ENCODE results near the gene GPHA2. TPM values are rescaled to one million over a fixed set of nuclear protein-coding genes. Genes with fewer than 3 reads are reported as not detected.

Gene GPHA2
- total RNA-seq, 1 donor from 2014 or later, result not detected

DNA sequence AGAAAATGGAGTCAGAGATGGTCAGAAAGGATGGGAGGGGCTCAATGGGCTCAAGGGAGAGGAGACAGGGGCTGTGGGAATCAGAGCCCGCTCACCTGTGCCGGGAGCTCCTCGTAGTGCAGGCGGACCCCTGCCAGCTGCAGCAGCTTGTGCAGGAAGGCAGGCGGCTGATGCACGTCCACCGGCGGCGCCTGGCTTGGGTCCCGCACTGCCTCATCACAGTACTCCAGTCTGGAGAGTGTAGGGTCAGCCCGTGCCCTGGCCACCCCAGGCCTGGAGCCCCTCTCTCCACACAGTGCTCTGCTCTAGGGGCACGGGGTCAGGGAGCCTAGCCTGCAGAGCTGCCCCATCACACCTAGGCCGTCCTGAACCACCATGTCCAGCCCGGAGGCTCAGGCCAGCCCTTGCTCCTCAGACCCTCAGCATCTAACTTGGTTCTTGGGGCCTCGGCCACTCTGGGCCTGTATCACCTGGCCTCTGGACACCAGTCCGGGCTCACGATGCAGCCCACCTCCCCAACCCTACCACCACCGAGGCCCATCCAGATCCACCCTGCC is 22.4 kb downstream of the GPHA2 start:
- intact Hi-C loops (cut with micrococcal nuclease), result no loop called here

DNA sequence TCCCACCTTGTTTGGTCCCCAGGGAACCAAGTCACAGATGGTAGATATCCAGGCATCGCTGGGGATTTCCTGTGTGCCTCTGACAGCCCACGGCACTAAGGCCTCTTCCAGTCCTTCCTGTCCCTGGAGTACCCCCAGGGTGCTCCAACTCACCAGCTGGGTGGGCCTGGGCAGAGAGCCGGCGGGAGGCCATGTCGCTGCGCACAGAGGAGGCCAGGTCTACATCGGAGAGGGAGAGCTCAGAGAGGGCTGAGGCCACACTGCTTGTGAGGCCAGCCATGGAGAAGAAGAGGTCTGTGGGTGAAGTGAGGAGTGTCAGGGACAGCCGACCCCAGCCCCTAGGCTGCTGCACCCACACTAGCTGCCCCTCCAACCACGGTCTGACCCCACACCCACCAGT is 24.0 kb downstream of the GPHA2 start:
- intact Hi-C loops (cut with micrococcal nuclease), result no loop called here

DNA sequence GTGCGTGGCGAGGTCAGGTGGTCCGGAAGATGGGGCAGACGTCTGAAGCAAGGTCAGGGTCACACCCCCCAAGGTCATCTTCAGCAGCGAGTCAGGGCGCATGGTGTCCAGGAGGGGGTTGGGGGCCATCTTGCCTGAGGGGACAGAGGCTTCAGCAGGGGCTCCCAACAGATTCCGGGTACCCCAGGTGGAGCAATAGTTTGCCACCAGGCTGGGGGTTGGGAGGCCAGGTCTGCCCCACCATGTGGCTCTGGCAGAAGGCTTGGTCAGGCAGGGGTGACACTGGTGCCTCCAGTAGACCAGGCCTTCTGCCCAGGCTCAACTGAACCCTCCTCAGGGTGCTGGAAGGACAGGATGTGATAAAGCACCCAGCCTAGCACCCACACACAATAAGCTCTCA is 24.6 kb downstream of the GPHA2 start:
- intact Hi-C loops (cut with micrococcal nuclease), result no loop called here

DNA sequence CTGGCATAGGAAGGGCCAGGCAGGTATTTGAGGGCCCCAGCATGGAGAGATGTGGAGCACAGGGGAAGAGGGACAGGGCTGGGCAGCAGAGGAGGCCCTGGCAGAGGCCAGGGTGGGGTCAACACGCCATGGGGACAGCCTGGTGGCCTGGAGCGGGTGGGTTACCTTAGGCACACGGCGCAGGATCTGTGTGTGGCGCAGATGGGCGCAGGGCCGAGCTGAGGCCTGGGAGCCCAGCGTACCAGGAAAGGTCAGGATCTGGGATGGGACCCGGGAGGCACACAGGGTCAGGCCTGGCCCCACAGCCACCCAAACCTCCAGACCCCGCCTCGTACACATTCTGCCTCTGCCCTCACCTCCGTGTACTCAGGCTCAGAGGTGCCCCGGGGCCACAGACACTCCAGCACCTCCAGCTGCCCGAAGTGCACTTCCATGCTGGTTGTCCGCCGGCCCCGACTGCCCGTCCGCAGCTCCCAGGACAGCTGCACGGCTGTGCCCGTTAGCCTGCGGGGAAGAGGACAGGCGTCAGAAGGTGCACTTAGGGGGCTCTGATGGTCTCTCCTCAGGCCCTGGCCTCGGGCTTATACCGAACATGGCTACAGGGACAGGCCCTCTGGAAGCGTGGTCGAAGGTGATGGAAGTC is 25.1 kb downstream of the GPHA2 start:
- intact Hi-C loops (cut with micrococcal nuclease), result no loop called here

DNA sequence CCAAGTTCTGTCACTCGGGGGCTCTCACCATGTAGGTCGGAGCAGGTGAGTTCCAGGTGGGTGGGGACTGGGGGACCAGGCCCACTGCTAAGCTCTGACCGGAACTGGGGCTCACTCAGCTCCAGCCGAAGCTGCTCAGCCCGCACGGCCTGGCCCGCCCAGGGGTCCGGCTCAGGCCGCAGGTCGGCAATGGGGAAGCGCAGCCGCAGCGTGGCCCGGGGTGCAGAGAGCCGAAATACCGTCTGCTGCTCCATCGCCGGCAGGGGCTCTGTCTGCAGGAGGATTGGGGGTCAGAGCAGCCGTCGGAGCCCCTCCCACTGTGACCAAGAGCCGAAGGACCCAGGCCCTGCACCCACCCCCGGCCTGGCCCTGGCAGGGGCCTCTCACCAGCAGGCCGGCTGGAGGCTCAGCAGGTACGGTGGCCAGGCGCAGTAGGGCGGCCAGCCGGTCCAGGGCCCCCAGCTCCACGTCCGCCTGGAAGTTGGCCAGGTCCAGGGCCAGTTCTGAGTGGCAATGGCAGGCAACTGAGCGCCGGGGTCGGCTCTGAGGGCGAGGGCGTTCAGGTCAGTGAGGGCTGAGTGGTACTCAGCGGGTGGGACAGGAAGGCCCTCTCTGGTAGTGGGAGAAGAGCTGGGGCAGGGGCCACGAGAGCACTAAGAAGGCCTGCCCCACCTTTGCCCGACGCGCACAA is 25.9 kb downstream of the GPHA2 start:
- intact Hi-C loops (cut with micrococcal nuclease), result no loop called here

DNA sequence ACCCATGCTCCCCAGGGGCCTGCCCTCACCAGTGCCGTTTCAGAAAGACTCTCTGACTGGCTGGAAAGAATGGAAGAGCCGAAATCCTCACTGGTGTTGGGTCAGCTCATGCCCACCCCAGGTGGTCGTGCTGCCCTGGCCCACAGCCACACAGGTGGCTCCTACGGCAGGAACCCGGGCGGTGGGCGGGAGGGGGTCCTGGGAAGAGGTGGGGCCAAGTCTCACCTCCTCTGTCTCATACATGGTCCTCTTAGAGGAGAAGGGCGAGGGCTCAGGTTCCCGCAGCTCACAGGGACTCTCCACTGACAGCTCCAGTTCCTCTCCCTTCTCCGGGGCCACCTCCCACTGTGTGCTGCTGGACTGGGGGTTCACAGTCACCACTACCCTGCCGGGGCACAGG is 26.9 kb downstream of the GPHA2 start:
- intact Hi-C loops (cut with micrococcal nuclease), result no loop called here

DNA sequence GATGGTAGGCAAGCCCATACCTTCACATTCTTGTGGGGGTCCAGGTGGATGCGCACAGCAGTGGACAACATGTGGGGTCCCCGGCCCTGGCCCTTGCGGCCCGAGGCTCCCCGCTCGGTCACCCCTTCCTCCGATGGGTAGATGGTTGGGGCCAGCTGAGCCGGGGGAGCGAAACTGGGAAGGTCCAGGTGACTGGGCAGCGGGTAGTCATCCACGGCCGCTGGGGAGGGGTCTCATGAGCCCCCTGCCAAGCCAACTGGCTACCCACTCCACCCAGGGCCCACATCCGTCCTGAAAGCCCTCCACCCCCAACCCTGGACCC is 29.4 kb downstream of the GPHA2 start:
- intact Hi-C loops (cut with micrococcal nuclease), result no loop called here

DNA sequence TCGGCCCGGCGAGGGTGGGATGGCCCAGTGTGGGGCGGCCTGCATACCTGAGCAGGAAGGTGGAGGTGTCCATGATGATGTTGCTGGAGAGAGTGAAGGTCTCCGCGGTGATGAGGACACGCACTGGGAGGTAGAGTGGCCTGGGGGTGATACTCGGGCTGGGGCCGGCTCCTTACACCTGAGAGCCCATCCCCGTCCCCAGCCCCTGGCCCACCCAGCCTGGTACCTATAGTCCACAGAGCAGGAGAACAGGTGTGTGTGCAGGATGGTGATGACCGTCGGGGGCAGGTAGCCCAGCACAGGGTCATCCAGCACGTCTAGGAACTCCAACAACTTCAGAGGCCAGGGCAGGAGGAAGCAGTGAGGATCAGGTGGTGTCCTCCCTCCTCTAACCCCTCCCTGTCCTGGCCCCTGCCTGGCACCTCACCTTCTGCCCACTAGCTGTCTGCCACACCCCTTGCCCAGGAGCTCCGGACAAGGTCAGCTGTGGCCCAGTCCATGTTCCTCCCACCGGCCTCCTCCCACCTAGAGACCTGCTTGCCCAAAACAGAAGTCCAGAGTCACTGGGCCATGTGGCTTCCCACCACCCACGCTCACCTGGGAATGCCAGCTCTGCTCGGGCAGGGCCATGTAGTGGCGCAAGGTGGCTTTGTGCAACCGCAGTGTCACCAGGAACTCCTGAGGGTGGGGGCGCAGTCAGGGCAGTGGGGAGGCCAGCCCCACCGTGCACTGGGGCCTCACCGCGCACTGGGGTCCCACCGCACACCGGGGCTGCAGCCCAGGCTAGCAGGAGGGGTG is 30.0 kb downstream of the GPHA2 start:
- intact Hi-C loops (cut with micrococcal nuclease), result no loop called here

DNA sequence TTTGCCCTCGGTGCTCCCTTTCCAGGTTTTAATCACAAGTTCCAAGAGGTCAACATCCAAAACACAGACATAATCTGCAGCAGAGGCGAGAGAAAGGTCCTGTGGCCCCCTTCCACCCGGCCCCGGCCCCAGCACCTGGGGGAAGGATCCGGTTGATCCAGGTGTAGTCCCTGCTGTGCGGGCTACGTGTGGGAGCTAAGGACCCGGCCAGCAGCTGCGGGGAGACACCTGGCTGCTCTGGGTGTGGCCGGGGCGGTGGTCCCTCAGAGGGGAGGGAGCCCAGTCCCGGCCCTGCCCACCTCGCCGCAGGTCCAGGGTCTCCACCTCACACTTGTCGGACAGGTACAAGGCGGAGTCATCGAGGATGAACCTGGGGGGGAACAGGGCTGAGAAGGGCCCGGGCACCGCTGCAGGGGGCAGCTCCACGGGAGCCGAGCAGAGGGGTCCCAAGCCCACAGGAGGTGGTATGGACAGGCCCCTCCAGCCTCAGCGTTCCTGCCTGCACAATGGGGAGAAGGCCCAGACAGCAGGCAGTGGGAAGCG is 32.3 kb downstream of the GPHA2 start:
- intact Hi-C loops (cut with micrococcal nuclease), result no loop called here

DNA sequence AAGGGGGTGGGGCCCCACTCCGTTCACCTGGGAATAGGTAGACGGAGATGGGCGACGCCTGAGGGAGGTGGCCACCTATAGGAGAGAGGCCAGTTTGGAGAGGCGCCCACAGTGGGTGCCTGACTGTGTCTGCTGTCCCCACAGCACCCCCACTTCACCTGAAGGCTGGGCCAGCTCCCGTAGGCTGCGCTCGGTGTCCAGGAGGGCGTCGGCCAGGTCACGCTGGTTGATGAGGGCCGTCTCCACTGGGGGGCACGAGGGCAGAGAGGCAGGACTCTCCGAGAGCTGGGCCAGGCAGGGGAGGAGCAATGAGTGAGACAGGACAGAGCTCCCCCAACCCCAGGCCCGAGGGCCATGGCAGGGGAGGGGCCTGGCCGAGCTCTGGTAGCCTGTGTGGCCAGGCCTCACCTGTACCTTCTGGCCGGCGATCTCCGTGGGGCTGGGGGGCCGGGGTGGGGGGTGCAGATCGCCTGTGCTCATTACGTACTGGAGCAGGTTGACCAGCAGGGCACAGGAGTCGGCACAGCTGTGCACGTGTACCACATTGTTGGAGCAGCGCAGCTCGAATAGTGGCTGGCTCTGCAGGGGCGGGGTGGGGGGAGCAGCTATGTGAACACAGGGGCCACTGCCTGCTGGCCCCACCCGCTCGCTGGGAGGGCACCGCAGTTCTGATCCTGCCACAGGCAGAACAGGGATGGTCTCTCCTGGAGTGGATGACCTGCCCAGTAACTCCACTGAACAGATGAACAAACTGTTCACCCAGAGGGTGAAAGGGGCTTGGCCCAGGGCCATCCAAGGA is 33.4 kb downstream of the GPHA2 start:
- intact Hi-C loops (cut with micrococcal nuclease), result no loop called here

DNA sequence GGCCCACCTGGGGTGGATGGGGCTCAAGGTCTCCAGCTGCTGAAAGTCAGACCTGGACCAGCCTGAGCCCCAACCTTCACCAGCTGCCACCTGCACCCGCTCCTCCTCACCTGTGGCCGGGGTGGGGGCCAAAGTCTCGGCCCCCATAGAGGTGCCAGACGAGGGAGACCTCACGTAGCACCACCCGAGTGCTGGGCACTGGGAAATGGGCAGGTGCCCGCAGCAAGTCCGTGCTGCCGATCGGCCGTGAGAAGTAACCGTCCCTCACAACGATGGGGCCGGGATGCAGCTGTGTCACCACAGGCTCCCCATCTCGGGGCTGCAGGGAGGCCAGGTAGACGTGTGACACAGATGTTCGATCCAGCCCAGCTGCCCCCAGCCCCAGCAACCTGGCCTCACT is 34.9 kb downstream of the GPHA2 start:
- intact Hi-C loops (cut with micrococcal nuclease), result no loop called here

DNA sequence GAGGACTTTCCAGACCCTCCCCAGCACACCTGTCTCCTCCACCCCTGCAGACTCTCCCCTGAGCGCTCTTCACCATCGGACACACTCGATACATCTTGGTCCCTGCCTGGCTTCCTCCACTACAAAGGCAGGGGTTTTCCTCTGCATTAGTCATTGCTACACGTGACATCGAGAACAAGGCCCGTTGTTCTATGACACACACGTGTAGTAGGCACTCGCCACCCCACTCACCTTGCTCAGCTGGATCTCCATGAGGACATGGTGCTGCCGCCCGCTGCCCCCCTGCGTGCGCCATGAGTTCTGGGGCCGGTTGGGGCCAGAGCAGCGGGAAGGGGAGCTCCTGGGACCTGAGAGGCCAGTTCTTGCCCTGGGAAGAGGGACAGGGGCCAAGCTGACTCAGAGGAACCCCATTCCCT is 35.4 kb downstream of the GPHA2 start:
- intact Hi-C loops (cut with micrococcal nuclease), result no loop called here

DNA sequence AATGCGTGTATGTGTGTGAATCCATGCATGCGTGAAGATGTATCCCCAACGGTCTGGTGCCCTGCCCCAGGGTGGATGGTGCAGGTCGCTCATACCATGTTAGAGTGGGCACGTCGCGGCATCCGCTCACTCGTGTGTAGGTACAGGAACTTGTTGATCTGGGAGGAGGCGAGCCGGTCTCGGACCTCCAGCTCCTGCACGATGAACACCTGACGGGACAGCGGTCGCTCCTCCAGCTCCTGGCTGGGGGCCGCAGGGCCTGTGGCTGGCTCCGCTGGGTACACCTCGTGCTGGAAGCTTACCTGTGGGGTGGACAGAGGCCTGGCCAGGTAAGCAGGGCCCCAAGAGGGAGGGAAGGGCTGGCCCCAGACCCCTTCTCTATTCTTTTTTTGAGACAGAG is 37.2 kb downstream of the GPHA2 start:
- intact Hi-C loops (cut with micrococcal nuclease), result no loop called here

DNA sequence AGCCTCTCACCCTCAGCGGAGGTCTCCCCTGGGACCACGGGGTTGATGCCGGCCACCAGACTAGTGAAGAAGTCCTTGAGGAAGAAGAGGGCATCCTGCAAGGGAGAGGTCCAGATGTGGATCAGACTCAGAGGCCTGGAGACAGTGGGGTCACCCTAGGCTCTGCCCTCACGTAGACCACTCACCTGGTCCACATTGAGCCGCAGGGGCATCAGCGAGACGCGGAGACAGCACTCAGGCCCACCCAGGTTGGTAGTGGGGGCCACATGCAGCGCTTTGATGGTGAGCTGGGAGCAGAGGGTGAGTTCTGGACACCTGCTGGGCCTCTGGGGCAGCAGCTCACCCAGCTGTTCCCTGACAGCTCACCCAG is 37.6 kb downstream of the GPHA2 start:
- intact Hi-C loops (cut with micrococcal nuclease), result no loop called here

DNA sequence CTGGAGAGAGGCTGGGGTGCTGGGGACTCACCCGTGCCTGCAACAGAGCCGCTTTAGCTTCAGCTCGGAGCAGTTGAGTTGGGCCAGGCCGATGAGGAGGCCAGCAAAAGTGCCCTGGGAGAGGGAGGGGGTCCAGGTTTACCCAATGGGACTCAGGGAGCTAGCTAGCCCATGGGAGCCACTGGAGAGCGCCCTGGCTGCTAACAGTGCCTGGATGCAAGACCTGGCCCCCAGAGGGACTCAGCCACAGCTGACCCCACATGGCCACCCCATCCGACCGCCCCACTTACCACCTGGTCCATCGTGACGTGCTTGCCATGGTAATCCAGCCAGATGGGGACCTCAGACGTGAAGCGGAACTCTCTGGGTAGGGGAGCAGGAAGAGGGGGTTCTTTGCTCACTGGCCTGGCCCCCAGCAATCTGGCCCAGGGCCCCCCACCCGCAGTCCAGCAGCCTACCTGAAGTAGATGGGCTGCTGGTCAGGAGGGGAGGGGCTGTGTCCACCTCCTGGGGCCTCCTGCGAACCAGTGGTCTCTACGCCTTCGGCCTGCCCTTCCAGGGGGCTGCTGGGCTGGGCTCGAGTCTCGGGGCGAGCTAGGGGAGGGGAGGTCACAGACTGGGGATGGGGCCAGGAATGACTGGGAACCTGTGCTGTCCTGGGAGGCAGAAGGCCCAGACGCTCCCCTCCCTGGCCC is 38.2 kb downstream of the GPHA2 start:
- intact Hi-C loops (cut with micrococcal nuclease), result no loop called here

DNA sequence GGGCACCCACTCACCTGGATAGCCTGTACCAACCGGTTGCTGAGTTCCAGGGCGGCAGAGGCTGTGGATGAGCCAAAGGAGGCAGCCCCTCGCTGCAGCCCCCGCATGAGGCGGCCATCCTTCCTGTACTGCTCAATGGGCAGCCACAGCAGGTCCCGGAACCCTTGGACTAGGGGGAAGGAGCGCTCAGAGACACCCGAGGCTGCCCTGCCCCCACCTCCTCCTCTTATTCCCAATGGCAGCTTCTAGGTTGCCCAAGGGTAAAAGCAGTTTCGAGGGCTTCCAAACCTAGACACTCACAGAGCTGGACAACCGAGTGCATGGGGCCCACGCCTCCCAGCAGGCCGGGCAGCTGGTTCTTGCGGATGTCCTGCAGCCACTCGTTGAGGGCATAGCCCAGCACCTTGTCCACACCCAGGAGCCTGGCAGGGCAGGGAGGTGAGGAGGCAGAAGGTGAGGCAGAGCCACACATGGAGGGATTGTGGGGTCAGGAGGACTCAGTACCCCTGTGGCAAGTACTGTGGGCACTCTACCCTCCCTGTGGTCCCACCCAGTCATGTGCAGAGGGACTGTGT is 39.2 kb downstream of the GPHA2 start:
- intact Hi-C loops (cut with micrococcal nuclease), result no loop called here

DNA sequence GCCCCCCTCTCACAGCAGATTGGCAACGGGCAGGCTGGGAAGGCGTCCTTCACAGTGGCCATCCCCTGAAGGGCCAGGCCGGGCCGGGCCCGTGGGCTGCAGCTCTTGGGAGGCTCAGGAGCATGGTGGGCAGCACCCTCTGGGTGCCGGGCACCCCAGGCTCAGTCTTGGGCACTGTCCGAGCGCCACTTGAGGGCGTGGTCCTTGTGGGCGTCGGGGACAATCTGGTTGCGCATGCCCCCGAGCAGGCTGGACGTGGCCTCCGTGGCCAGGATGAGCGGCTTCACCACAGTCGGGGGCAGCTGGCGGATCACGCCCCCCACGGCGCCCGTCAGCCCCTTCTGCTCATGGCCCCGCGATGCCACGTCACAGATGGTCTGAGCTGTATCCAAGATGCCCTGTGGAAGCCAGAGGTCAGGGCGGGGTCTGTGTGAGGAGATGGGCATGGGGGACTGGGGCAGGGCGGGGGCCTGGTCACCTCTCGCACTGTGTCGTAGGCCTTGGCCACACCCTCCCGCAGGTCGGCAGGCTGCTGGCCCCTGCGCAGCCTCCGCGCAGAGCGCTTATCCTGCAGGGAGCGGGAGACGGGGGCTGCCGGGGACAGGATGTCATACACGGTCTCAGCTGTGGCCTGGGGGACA is 40.8 kb downstream of the GPHA2 start:
- intact Hi-C loops (cut with micrococcal nuclease), result loop anchor here (1.0 kb wide), 1 partner anchor 48 kb away; no protein-coding TSS in a partner anchor

DNA sequence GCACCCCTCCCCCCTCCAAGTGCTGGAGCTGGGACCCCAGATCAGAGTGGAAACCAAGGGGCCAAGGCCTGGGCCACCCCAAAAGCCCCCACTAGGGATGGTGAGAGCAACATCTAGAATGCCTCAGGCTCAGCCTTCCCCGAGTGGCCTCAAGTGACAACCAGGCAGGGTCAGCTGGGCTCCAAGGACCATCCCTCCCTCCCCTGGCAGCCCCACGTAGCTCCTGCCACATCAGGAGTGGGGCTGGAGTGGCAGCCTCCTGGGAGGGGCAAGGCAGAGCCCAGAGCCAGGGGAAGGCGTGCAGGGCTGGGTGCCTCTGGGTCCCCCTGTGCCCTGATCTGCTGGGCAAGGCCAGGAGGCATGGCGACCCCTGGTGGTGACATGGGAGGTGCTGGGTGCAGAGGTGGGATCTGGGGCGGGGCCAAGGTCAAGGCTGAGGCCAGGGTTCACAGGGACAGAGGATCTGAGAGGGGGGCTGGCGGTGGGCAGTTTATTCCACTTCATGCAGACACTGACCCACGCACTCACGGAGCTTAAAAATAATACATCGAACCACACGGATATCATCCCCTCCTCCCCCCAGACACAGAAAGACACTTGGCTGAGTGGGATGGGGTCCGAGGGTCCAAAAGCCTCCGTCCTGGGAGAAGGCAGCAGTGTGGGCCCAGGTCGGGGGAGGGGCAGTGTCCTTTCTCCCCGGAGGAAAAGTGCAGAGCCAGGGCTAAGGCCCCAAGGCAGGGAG is 41.5 kb downstream of the GPHA2 start:
- intact Hi-C loops (cut with micrococcal nuclease), result loop anchor here (1.0 kb wide), 1 partner anchor 47 kb away; no protein-coding TSS in a partner anchor

Measured in T-helper 1 cell treated with Interleukin-12 subunit alpha and Interleukin-12 subunit beta and Interleukin-4 antibody, amounts not matched to agents 30 ng/mL and 1 ng/mL, for 36 hours (primary cell).